SJCRH30 (cell line): ENCODE data around the gene CHD6. TPM values are rescaled to one million over a fixed set of nuclear protein-coding genes. Genes with fewer than 3 reads are reported as not detected.
A peak's percentile ranks its signal among the peaks of the same experiment; 100 is the strongest.

ENCODE experiments used
- DNase-seq, 2 experiments: peaks; one replicate each; pipeline ENCODE4 v3.0.0-alpha.2; 2015 to 2020
- H3K27ac ChIP-seq: fragments of 250-450 bp; sonication (Bioruptor Pico); 2 replicates; pipeline ENCODE4 v1.5.1; 2020; ENCODE audit warnings: mild to moderate bottlenecking, moderate library complexity
- H3K27me3 ChIP-seq: fragments of 250-450 bp; sonication (Bioruptor Pico); 2 replicates; pipeline ENCODE4 v1.5.1; 2020; ENCODE audit warnings: mild to moderate bottlenecking, moderate library complexity
- H3K36me3 ChIP-seq: fragments of 250-450 bp; sonication (Bioruptor Pico); 2 replicates; pipeline ENCODE4 v1.5.1; 2020; ENCODE audit warnings: mild to moderate bottlenecking, moderate library complexity
- H3K4me1 ChIP-seq: fragments of 250-450 bp; sonication (Bioruptor Pico); 2 replicates; pipeline ENCODE4 v1.5.1; 2020; ENCODE audit warnings: mild to moderate bottlenecking, moderate library complexity
- H3K4me3 ChIP-seq: fragments of 250-450 bp; sonication (Bioruptor Pico); 2 replicates; pipeline ENCODE4 v1.5.1; 2020; ENCODE audit warnings: mild to moderate bottlenecking, moderate library complexity
- H3K9me3 ChIP-seq: fragments of 250-450 bp; sonication (Bioruptor Pico); replicated peaks from 2 replicates; pipeline ENCODE4 v1.5.1; 2020; ENCODE audit warnings: mild to moderate bottlenecking, moderate library complexity
- total RNA-seq: library from RNA; depleted of rRNA; stranded (reverse); fragments of >200 nt; shearing (Covaris generic); gene quantifications from 2 replicates; pipeline ENCODE4 v1.2.3, GENCODE V29; 2014

Gene CHD6
- total RNA-seq, 1 experiment from 2014 or later = 75.4 TPM

DNA sequence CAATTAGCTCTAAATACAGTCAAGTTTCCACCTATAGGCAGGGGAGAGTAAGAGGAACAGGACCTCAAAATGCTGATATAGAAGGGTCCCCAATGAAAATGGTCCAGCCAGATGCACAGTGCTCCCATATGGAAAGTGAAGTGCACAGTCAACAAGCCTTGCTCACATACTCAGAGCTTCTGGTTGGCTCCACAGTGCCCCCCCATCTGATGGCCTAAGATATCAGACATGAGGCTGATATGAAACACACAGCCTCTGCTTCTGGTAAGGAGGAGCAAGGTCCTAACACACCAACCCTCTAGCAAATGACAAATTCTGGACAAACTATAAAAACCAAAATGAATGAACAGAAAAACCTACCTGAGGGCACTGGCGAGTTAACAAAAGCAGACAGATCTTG is 140.2 kb downstream of the CHD6 start:
- no peak for DNase-seq
- Histone ChIP-seq H3K4me3 (no peak overlapping the region), H3K27ac (no peak overlapping the region)

GRCh38 chr20:41476446-41476845 is 141.7 kb downstream of the CHD6 start:
- Histone ChIP-seq H3K4me3 (no peak overlapping the region), H3K27me3 (no peaks in the 10 kb centered on the region), H3K27ac (peak overlapping the region; percentile 88), H3K9me3 (no peaks in the 10 kb centered on the region), H3K4me1 (peaks cover 40% of the 10 kb centered on the region), H3K36me3 (peaks cover 44% of the 10 kb centered on the region)
- no peak for DNase-seq

More for the DNA sequence above, 140.2 kb downstream of the CHD6 start:
- no peaks in the 10 kb centered on the region for H3K9me3 ChIP-seq
- H3K36me3 ChIP-seq = peaks cover 50% of the 10 kb centered on the region
- no peaks in the 10 kb centered on the region for H3K27me3 ChIP-seq
- peaks cover 51% of the 10 kb centered on the region for H3K4me1 ChIP-seq

DNA sequence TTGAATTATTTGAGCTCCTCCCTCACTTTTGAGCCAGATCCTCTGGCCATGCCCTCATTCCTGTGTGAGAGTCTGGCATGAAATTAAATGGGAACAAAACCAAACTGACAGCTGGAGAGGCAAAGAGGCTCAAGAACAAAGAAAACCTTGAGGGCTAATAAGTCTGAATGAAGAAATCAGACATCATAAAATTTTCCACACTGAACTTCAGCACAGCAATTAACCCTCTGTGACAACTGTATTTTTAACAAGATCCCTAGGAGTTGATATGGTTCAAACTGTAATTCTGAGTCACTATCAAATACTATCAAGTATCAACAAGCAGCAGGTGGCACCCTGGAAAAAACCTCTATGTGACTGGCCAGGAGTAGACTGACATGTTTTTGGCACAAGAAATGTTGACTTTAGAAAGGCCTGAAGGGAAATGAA is 142.2 kb downstream of the CHD6 start:
- H3K36me3 ChIP-seq = peaks cover 44% of the 10 kb centered on the region
- DNase-seq = peak; percentile 94 to 99
- H3K27me3 ChIP-seq = no peaks in the 10 kb centered on the region
- H3K4me1 ChIP-seq = peaks cover 40% of the 10 kb centered on the region
- peak overlapping the region; percentile 88 for H3K27ac ChIP-seq
- no peak overlapping the region for H3K4me3 ChIP-seq
- no peaks in the 10 kb centered on the region for H3K9me3 ChIP-seq

- peak; percentile 29 to 78 for DNase-seq
- Histone ChIP-seq H3K4me1 (peaks cover 40% of the 10 kb centered on the region), H3K36me3 (peaks cover 48% of the 10 kb centered on the region), H3K9me3 (no peaks in the 10 kb centered on the region), H3K27ac (peak overlapping the region; percentile 88), H3K27me3 (no peaks in the 10 kb centered on the region), H3K4me3 (no peak overlapping the region)
Observed at GRCh38 chr20:41475503-41475902, 142.7 kb downstream of the CHD6 start.

- Histone ChIP-seq H3K4me1 (peaks cover 19% of the 10 kb centered on the region), H3K27me3 (no peaks in the 10 kb centered on the region), H3K4me3 (no peak overlapping the region), H3K27ac (no peak overlapping the region), H3K36me3 (peaks cover 47% of the 10 kb centered on the region), H3K9me3 (no peaks in the 10 kb centered on the region)
- no peak for DNase-seq
Observed at GRCh38 chr20:41470362-41471095, 147.6 kb downstream of the CHD6 start.

- Histone ChIP-seq H3K27me3 (no peaks in the 10 kb centered on the region), H3K9me3 (no peaks in the 10 kb centered on the region), H3K36me3 (peaks cover 50% of the 10 kb centered on the region), H3K4me1 (peaks cover 12% of the 10 kb centered on the region), H3K4me3 (no peak overlapping the region), H3K27ac (no peak overlapping the region)
- DNase-seq = no peak
Observed at GRCh38 chr20:41469868-41470267, 148.3 kb downstream of the CHD6 start.

- Histone ChIP-seq H3K4me1 (peaks cover 5% of the 10 kb centered on the region), H3K27me3 (no peaks in the 10 kb centered on the region), H3K4me3 (no peak overlapping the region), H3K9me3 (no peaks in the 10 kb centered on the region), H3K27ac (no peak overlapping the region), H3K36me3 (peaks cover 55% of the 10 kb centered on the region)
- DNase-seq = no peak
Observed at GRCh38 chr20:41468994-41469600, 149.1 kb downstream of the CHD6 start.

- Histone ChIP-seq H3K4me3 (no peak overlapping the region), H3K27ac (no peak overlapping the region), H3K9me3 (no peaks in the 10 kb centered on the region), H3K27me3 (no peaks in the 10 kb centered on the region), H3K4me1 (no peaks in the 10 kb centered on the region), H3K36me3 (peaks cover 54% of the 10 kb centered on the region)
- DNase-seq = no peak
Observed at GRCh38 chr20:41467690-41468089, 150.5 kb downstream of the CHD6 start.

DNA sequence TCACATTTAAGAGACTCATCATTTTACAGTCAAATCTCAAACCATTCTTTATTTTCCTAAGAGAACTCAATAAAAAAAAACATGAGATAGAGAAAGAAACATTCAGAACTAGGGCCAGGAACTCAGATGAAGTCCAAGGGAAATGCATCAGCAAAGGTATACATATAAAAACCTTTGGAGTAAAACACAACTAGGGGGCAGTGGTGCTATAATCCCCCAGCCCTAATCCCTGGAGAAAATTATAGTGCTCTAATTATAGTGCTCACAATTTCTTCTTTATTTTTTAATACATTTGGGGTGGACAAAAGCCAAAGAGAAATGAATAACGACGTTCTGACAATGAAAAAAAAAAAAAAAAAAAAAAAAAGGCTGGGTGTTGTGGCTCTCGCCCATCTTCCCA is 151.0 kb downstream of the CHD6 start:
- Histone ChIP-seq H3K4me1 (no peaks in the 10 kb centered on the region), H3K27ac (no peak overlapping the region), H3K36me3 (peaks cover 54% of the 10 kb centered on the region), H3K4me3 (no peak overlapping the region), H3K9me3 (no peaks in the 10 kb centered on the region), H3K27me3 (no peaks in the 10 kb centered on the region)
- no peak for DNase-seq

GRCh38 chr20:41463567-41463966 is 154.6 kb downstream of the CHD6 start:
- Histone ChIP-seq H3K27me3 (no peaks in the 10 kb centered on the region), H3K36me3 (peaks cover 53% of the 10 kb centered on the region), H3K9me3 (no peaks in the 10 kb centered on the region), H3K27ac (no peak overlapping the region), H3K4me1 (no peaks in the 10 kb centered on the region), H3K4me3 (no peak overlapping the region)
- DNase-seq = no peak

- no peak for DNase-seq
- Histone ChIP-seq H3K9me3 (no peaks in the 10 kb centered on the region), H3K27ac (no peak overlapping the region), H3K27me3 (no peaks in the 10 kb centered on the region), H3K4me1 (no peaks in the 10 kb centered on the region), H3K36me3 (peaks cover 56% of the 10 kb centered on the region), H3K4me3 (no peak overlapping the region)
Observed at GRCh38 chr20:41462372-41463161, 155.6 kb downstream of the CHD6 start.

DNA sequence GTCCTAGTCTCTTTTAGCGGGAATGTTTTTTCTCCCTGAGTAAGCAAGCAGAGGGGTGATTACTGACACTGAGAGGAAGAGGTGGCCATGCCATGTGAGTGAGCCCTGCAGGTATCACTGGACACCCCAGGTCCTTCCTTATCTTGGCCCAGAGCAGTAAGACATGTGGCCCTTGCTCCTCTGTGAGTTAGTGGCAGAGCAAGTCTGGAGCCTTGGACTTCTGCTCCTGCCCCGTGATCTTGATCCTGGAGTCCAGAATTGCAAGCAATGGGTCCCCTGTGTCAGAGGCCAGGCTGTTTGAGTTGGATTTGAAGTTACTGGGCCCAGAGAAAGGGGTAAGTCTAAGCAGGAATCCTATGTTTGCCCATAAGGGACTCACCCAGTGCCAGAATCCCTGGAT is 159.4 kb downstream of the CHD6 start:
- H3K27me3 ChIP-seq = no peaks in the 10 kb centered on the region
- H3K4me1 ChIP-seq = no peaks in the 10 kb centered on the region
- H3K9me3 ChIP-seq = no peaks in the 10 kb centered on the region
- no peak for DNase-seq
- no peak overlapping the region for H3K4me3 ChIP-seq
- H3K36me3 ChIP-seq = peaks cover 64% of the 10 kb centered on the region
- H3K27ac ChIP-seq = no peak overlapping the region

DNA sequence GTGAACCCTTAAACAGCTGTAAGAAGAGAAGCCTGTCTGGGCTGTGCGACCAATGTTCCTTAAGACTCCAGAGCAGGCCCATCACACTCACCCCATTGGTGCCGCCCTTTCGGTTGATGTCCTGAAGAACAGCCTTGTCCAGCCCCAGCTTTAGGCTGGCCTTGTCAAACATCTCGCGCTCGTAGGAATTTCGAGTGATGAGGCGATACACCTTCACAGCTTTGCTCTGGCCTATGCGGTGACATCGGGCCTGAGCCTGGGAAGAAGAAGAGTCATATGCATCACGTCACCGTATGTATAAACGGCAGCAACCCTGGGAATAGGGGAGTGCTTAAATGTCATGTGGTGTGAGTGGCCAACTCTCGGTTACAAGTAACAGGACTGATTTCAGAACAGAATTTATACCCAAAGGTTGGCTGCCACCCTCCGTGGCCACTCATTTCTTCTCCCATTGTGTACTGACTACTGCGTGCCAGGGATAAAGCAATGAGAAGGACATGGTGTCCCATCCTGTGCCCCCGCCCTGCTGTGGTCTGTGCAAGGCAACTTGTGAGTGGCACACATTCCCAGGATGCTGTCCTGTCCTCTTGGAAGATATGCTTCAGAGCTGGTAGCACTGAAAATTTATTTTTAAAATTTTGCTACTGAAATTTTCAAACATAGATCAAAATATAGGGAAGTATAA is 160.9 kb downstream of the CHD6 start:
- Histone ChIP-seq H3K27me3 (no peaks in the 10 kb centered on the region), H3K4me3 (no peak overlapping the region), H3K27ac (no peak overlapping the region), H3K4me1 (no peaks in the 10 kb centered on the region), H3K36me3 (peaks cover 74% of the 10 kb centered on the region), H3K9me3 (no peaks in the 10 kb centered on the region)
- DNase-seq = no peak

- no peak for DNase-seq
- Histone ChIP-seq H3K4me3 (no peak overlapping the region), H3K9me3 (no peaks in the 10 kb centered on the region), H3K4me1 (no peaks in the 10 kb centered on the region), H3K36me3 (peaks cover 73% of the 10 kb centered on the region), H3K27ac (no peak overlapping the region), H3K27me3 (no peaks in the 10 kb centered on the region)
Observed at GRCh38 chr20:41456351-41456750, 161.8 kb downstream of the CHD6 start.

- Histone ChIP-seq H3K27ac (no peak overlapping the region), H3K4me1 (no peaks in the 10 kb centered on the region), H3K27me3 (no peaks in the 10 kb centered on the region), H3K9me3 (no peaks in the 10 kb centered on the region), H3K4me3 (no peak overlapping the region), H3K36me3 (peaks cover 76% of the 10 kb centered on the region)
- no peak for DNase-seq
Observed at GRCh38 chr20:41454250-41454649, 163.9 kb downstream of the CHD6 start.
